Endothelial cell of coronary artery (primary cell): ENCODE data around the gene RRAD. TPM values are rescaled to one million over a fixed set of nuclear protein-coding genes. Genes with fewer than 3 reads are reported as not detected.

ENCODE experiments used
- total RNA-seq: library from RNA; depleted of rRNA; stranded (reverse); fragments of >200 nt; gene quantifications from 2 replicates; pipeline ENCODE4 v1.2.3, GENCODE V29; 2014

RRAD gene, protein sequence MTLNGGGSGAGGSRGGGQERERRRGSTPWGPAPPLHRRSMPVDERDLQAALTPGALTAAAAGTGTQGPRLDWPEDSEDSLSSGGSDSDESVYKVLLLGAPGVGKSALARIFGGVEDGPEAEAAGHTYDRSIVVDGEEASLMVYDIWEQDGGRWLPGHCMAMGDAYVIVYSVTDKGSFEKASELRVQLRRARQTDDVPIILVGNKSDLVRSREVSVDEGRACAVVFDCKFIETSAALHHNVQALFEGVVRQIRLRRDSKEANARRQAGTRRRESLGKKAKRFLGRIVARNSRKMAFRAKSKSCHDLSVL
- 0.45 and 1.0 TPM in 2 replicates for total RNA-seq

DNA sequence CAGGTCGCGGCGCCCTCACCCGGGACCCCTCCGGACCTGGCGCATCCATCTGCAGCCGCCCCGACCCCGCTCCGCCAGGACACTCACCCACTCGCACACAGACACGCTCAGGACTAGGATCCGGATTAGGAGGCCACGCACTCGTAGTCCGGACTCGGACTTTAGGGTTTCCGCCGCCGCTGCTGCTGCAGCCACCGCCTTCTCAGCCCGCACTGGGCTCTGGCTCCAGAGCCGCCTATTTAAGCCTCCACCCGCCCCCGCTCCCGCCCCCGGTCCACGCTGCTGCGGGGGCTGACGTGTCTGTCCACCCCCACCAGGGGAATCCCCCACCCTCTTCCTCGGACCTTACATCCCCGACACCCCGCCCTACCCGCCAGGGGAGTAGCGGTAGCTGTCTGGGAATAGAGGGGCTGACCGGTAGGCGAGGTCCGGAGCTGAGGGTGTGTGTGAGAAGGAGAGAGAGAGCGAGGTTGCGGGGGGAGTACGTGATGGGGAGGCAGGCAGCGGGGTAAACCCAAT is at the start of gene RRAD:
Gene RRAD (minus strand): TSS at position 214 of the 519 bp plus-strand sequence. CDS start 356 bp downstream, outside the sequence.

DNA sequence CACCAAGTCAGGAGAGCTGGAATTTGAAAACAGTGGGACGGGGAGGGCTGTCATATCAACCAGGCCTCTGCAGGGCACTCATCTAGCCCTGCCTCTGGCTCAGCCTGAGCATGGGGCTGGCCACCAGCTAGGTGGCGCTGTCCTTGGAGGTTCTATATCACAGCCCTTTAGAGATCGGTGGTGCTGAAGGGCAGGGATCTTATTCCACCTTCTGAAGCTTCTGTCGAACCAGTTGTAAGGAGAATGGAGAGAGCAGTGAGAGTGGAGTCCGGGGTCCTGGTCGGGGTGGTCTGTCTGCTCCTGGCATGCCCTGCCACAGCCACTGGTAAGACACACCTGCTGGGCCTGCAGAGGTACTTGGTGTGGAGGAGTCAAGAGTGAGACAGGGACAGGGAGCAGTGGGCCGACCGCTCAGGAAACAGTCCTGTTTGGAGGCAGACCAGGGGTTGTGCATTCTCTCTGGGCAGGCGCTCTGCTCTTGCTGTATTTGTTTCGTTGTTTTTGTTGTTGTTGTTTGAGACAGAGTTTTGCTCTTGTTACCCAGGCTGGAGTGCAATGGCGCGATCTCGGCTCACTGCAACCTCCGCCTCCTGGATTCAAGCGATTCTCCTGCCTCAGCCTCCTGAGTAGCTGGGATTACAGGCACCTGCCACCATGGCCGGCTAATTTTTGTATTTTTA is 35.9 kb upstream of the RRAD start, which contains the start of gene CES3:
Gene CES3 (plus strand): TSS at position 202 of the 680 bp plus-strand sequence. CDS start 42 bp downstream, at position 244.

DNA sequence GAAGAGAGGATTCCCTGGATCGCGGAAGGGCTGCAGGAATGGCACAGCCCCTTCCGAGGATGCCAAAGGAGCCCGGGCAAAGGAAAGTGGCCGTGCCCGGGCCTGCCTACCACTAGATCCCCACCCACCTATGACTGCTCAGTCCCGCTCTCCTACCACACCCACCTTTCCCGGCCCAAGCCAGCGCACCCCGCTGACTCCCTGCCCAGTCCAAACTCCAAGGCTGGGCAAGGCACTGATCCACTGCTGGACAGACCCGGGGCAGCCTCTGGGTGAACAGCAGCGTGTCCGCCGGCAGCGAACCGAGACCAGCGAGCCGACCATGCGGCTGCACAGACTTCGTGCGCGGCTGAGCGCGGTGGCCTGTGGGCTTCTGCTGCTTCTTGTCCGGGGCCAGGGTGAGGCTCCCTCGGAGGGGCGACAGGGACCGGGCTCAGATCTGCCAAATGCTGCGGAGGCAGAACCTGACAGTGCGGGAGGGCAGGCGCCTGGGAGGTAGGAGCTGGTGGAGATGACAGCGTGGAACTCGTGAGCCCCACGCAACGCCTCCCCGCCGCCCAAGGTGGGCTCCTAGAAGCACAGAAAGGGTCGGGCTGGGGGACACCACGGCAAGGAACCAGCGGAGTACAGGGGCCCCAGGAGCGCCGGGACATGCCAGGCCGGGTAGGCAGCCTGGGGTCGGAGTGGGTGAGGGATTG is 10.1 kb upstream of the RRAD start, which contains the start of gene CES2:
Gene CES2 (plus strand): TSS at position 203 of the 698 bp plus-strand sequence. CDS start 120 bp downstream, at position 323.

DNA sequence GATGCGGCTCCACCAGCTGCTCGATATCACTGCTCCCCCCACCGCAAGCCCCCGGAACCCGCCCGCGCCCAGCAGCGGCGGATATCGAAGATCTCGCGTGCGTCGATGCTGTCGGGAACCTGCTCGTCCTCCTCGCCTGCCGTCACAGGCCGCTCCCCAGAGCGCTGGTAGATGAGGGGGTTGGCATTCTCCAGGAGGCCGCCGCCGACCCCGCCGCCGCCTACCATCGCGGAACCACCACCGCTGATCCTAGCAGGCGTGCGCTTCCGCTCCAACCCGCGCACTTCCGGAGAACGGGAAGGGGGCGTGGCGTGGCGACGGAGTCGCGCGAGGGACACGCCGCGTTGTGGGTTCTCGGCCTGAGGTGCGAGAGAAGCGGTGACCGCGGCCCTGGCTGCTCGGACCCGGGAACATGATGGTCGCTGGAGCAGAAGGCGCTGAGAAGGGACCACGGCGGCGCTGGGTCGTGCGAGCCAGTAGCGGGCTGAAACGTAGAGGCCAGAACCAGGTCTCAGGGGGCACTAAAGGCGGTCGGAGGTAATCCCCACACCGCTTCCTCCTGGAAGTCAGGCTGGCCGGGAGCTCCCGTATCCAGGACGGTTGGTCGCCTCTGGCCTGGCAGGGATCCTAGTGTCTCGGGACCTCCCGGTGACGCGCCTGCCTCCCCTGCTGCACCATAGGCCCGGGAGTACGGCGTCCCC is 9.0 kb upstream of the RRAD start, which contains the start of gene CIAO2B:
Gene CIAO2B (minus strand): TSS at position 265 of the 701 bp plus-strand sequence. CDS start 38 bp downstream, at position 227.

DNA sequence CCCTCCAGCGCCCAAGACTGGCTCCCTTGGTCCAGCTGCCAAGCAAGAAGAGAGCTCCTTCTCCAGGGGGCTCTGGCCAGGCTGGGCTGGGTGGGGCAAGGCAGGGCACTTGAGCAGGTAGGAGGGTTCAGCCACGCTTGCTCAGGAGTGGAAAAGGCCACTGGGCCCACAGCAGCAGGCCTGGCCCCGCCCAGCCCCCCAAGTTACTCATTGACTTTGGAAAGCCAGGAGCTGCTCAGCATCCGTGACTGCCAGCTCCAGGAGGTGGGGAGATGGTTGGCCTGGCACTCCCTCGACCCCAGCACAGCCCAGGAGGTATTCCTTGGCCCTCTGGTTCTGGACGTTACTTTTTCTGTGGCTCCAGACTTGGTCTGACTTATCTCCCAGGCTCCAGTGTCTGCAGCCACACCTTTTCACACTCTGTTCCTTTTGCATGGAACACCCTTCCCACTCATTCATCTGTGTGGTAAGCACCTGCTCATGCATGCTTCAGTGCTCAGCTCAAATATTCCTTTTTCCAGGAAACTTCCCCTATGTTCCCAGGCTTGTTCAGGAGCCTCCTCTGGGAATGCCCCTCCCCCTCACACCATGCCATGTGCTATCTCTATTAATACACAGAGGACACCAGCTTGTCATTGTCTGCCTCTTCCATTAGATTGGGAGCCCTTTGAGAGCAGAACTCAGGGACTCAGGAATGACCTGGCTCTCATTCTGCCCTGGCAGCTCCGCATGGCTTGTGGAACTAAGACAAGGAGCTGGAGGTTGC is 6.3 kb downstream of the RRAD start, which contains the start of gene CDH16:
Gene CDH16 (minus strand): TSS at position 83 of the 766 bp plus-strand sequence. CDS start 820 bp downstream, outside the sequence.

DNA sequence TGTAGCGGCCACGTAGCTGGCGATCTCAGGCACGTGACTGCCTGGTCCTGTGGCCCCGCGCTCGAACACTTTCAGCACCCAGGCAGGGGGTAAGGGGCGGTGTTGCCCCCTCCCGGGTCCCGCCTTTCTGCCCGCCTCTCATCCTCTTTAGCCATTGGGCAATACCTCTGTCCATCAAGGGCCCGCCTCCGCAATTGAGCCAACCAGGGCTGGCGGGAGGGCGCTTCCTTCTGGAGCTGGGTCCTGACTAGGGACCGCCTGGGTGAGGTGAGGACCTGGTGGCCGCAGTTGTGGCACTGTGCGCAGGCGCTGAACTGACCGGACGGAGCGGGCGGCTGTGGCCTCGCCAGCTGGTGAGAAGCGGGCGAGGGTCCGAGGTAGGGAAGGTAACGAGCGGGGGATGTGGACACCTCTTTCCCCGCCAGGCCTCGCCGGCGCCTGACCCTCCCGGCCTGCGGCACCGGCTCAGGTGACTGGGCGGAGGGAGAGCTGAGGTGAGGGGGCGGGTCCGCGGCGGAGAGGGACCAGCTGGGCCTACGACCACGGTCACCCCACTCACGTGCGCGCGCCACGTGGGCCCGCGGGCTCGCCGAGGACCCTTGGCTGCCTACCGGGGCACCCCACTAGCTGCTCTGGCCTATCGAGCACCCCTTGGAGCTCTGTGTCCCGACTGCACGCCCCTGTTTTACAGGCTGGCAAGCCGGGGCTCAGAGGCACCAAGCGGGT is 44.9 kb downstream of the RRAD start, which contains the start of gene PDP2:
Gene PDP2 (plus strand): TSS at position 228 of the 726 bp plus-strand sequence. CDS start 3,770 bp downstream, outside the sequence.

Other genes with a start within 250 kb of the RRAD start
- gene CMTM4, start 228.8 kb downstream of the RRAD start, total RNA-seq = 6.9 and 14.5 TPM in 2 replicates
- 130 and 181 TPM in 2 replicates for gene DYNC1LI2, start 173.9 kb downstream of the RRAD start, total RNA-seq
- under 0.01 TPM in 1 of 2 replicates, not detected in the other for gene TERB1, start 124.0 kb downstream of the RRAD start, total RNA-seq
- 70.5 and 88.9 TPM in 2 replicates for gene NAE1, start 94.6 kb downstream of the RRAD start, total RNA-seq
- gene CA7, start 81.1 kb downstream of the RRAD start, total RNA-seq = not detected in 2 replicates
- gene PDP2, start 45.0 kb downstream of the RRAD start, total RNA-seq = 4.9 and 8.5 TPM in 2 replicates
- gene CDH16, start 6.7 kb downstream of the RRAD start, total RNA-seq = not detected in 2 replicates
- gene CIAO2B, start 8.9 kb upstream of the RRAD start, total RNA-seq = 171 and 191 TPM in 2 replicates
- 14.7 and 14.9 TPM in 2 replicates for gene CES2, start 10.0 kb upstream of the RRAD start, total RNA-seq
- 0.09 and 0.19 TPM in 2 replicates for gene CES3, start 35.7 kb upstream of the RRAD start, total RNA-seq
- 0.54 and 0.56 TPM in 2 replicates for gene CES4A, start 63.1 kb upstream of the RRAD start, total RNA-seq
- 96.9 and 97.7 TPM in 2 replicates for gene CBFB, start 103.6 kb upstream of the RRAD start, total RNA-seq
- gene PHAF1, start 184.4 kb upstream of the RRAD start, total RNA-seq = 10.3 and 12.0 TPM in 2 replicates
- gene B3GNT9, start 225.5 kb upstream of the RRAD start, total RNA-seq = 3.7 and 7.8 TPM in 2 replicates
- 13.9 and 17.1 TPM in 2 replicates for gene TRADD, start 234.4 kb upstream of the RRAD start, total RNA-seq
- gene FBXL8, start 234.4 kb upstream of the RRAD start, total RNA-seq = 4.7 and 6.4 TPM in 2 replicates
- 0.45 and 3.2 TPM in 2 replicates for gene HSF4, start 239.2 kb upstream of the RRAD start, total RNA-seq
- 7.7 and 13.8 TPM in 2 replicates for gene NOL3, start 245.0 kb upstream of the RRAD start, total RNA-seq